ENCODE results near the gene THBS3. TPM values are rescaled to one million over a fixed set of nuclear protein-coding genes. Genes with fewer than 3 reads are reported as not detected.
"Not testable (repeated sequence)": the region's sequence is repeated elsewhere in the genome, so short reads cannot be mapped to it uniquely, and the experiment has no call there.

The THBS3 gene
- total and polyA plus RNA-seq, 9 of the 15 experiments (the other 6 are each of a cell fraction or from before 2014, with no cell fraction given), result 0.59 to 8.3 (median 3.2) TPM

DNA sequence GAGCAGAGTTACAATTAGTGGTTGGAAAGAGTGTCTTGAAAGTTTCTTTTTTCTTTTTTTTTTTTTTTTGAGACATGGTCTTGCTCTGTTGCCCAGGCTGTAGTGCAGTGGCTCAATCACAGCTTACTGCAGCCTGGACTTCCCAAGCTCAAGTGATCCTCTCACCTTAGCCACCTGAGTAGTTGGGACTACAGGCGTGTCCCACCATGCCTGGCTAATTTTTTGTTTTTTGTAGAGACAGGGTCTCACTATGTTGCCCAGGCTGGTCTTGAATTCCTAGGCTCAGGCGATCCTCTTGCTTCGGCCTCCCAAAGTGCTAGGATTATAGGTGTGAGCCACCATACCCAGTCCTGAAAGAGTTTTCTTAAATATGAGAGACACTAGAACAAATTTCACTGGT, 39.1 kb upstream of the THBS3 start:
- H3K9ac ChIP-seq (ENCODE audit: insufficient read depth in 1 of 2, low read depth in 2 of 2, low read length in 2 of 2); H3K27me3 ChIP-seq (ENCODE audit: control insufficient read depth in 2 of 2, insufficient read depth in 2 of 2, low read length in 2 of 2); H3K9me3 ChIP-seq (replicated peaks; ENCODE audit: control insufficient read depth, insufficient read depth, low read depth, low read length); H2AFZ ChIP-seq (ENCODE audit: low read depth, low read length); H3K4me2 ChIP-seq (ENCODE audit: insufficient read depth, low read length); H3K9me1 ChIP-seq (ENCODE audit: control insufficient read depth, insufficient read depth, low read length); BruUV-seq (replicated peaks); intact Hi-C loops (cut with micrococcal nuclease); FAIRE-seq; H3K27ac ChIP-seq (ENCODE audit: extremely low read depth, low read depth, low read length); ATAC-seq; DNase-seq (ENCODE audit: extremely low read depth in 1 of 4, low spot score in 3 of 4); in situ Hi-C loops (cut with MboI); H3K4me3 ChIP-seq; H4K20me1 ChIP-seq (replicated peaks; ENCODE audit: control insufficient read depth, insufficient read depth, low read length): not testable (repeated sequence)
- CTCF ChIA-PET (ENCODE audit: low intra/inter-chr PET ratio), result interaction anchor here (1.3 kb wide), 1 partner anchor 78 kb away, joined by 7 read pairs; no protein-coding TSS in a partner anchor
- H3K36me3 ChIP-seq (ENCODE audit: control insufficient read depth, insufficient read depth, low read length), result peaks cover 25% of the 10 kb centered on the region; the same call in 2 of the 3 replicates
- peaks cover 14% of the 10 kb centered on the region; the same call in 2 of the 3 replicates for H3K79me2 ChIP-seq (ENCODE audit: control insufficient read depth, insufficient read depth, low read length)
- 88% methylated on average over 3 of the region's 3 CpGs for WGBS (ENCODE audit: insufficient coverage, low coverage, missing lambda C conversion rate)
- POLR2A ChIA-PET, result interaction anchor here (0.6 to 1.3 kb wide), 3 partner anchors 20 to 686 kb away, joined by 3 to 7 read pairs (median 4); partner anchors contain the start of gene HCN3
- peaks cover 20 to 44% of the 10 kb centered on the region in 2 experiments; a peak in 4 of 5 replicates for H3K4me1 ChIP-seq (replicated peaks in 1 of 2; ENCODE audit: control insufficient read depth in 2 of 2, insufficient read depth in 2 of 2, low read length in 2 of 2)
- TF ChIP-seq ZNF121 (CRISPR knock-in tag; conservative IDR thresholded peaks at IDR 0.05), result peak; percentile 58

- POLR2A ChIA-PET, result interaction anchor here (0.8 to 1.9 kb wide), 3 partner anchors 10 to 22 kb away, joined by 3 to 7 read pairs (median 4); partner anchors contain the start of gene ENTREP3
- Histone ChIP-seq H3K27ac (ENCODE audit: extremely low read depth, low read depth, low read length) (peak overlapping the region; percentile 93), H3K9me3 (replicated peaks; ENCODE audit: control insufficient read depth, insufficient read depth, low read depth, low read length) (no peaks in the 10 kb centered on the region), H3K4me3 (peak overlapping the region; percentile 44), H3K9me1 (ENCODE audit: control insufficient read depth, insufficient read depth, low read length) (no peaks in the 10 kb centered on the region), H4K20me1 (replicated peaks; ENCODE audit: control insufficient read depth, insufficient read depth, low read length) (no peaks in the 10 kb centered on the region), H3K4me2 (ENCODE audit: insufficient read depth, low read length) (peak overlapping the region; percentile 97), H3K36me3 (ENCODE audit: control insufficient read depth, insufficient read depth, low read length) (peaks cover 20% of the 10 kb centered on the region; the same call in 1 of the 3 replicates), H3K27me3 (ENCODE audit: control insufficient read depth in 2 of 2, insufficient read depth in 2 of 2, low read length in 2 of 2) (no peaks in the 10 kb centered on the region), H3K9ac (ENCODE audit: insufficient read depth in 1 of 2, low read depth in 2 of 2, low read length in 2 of 2) (peak overlapping the region; percentile 84 to 90), H3K79me2 (ENCODE audit: control insufficient read depth, insufficient read depth, low read length) (peaks cover 14% of the 10 kb centered on the region; the same call in 2 of the 3 replicates), H3K4me1 (replicated peaks in 1 of 2; ENCODE audit: control insufficient read depth in 2 of 2, insufficient read depth in 2 of 2, low read length in 2 of 2) (peaks cover 19 to 27% of the 10 kb centered on the region in 2 experiments), H2AFZ (ENCODE audit: low read depth, low read length) (peak overlapping the region; percentile 94)
- BruUV-seq (replicated peaks), result TSS peak; percentile 98
- TF ChIP-seq NFYB (IDR thresholded peaks at IDR 0.05; ENCODE audit: extremely low read depth, insufficient read length) (no peak), ZKSCAN8 (CRISPR knock-in tag; IDR thresholded peaks at IDR 0.05) (peak; percentile 42; the same call in 1 of the 2 replicates), POLR2A (conservative IDR thresholded peaks at IDR 0.05) (no peak), ZFP36 (IDR thresholded peaks at IDR 0.05; ENCODE audit: low read depth, low read length, partially characterized antibody) (no peak), ELF1 (tag; IDR thresholded peaks at IDR 0.05) (peak; percentile 10; the same call in 1 of the 2 replicates), GTF2E2 (tag; IDR thresholded peaks at IDR 0.05) (0 out of 2 replicates have a peak, but pooled peaks have one; percentile 3), ZKSCAN1 (IDR thresholded peaks at IDR 0.05; ENCODE audit: low read depth, low read length) (0 out of 2 replicates have a peak, but pooled peaks have one; percentile 46), ZNF263 (CRISPR knock-in tag; IDR thresholded peaks at IDR 0.05; ENCODE audit: borderline replicate concordance) (0 out of 2 replicates have a peak, but pooled peaks have one; percentile 2)
- TF ChIP-seq, protein P1, sequence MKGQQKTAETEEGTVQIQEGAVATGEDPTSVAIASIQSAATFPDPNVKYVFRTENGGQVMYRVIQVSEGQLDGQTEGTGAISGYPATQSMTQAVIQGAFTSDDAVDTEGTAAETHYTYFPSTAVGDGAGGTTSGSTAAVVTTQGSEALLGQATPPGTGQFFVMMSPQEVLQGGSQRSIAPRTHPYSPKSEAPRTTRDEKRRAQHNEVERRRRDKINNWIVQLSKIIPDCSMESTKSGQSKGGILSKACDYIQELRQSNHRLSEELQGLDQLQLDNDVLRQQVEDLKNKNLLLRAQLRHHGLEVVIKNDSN (CRISPR knock-in tag; IDR thresholded peaks at IDR 0.05), result peak; percentile 6; the same call in 1 of the 2 replicates
- no peak for DNase-seq (ENCODE audit: extremely low read depth in 1 of 4, low spot score in 3 of 4)
- intact Hi-C loops (cut with micrococcal nuclease) (loop anchor here (2.0 kb wide), 1 partner anchor 38 kb away; the partner anchor contains the start of gene THBS3), in situ Hi-C loops (cut with MboI) (no loop called here)
- no peak for FAIRE-seq
- ATAC-seq, result no peak
- 71% methylated on average over 8 of the region's 8 CpGs for WGBS (ENCODE audit: insufficient coverage, low coverage, missing lambda C conversion rate)
- CTCF ChIA-PET (ENCODE audit: low intra/inter-chr PET ratio), result interaction anchor here (1.2 kb wide), 1 partner anchor 38 kb away, joined by 4 read pairs; no protein-coding TSS in a partner anchor
Measured at GRCh38 chr1:155245163-155245524, 37.4 kb upstream of the THBS3 start.
